Thyroid gland (tissue), 4 donors: ENCODE data around the gene FOXO6.

ENCODE experiments used
- CTCF ChIP-seq, 6 experiments: fragments of 200-600 bp in 3 of 6; fragments of 450-650 bp in 3 of 6; sonication (generic) in 3 of 6; IDR thresholded peaks; one replicate each; pipeline ENCODE4 v1.5.1; 2016 to 2019; ENCODE audit warnings: antibody characterized with exemption in 6 of 6, mild to moderate bottlenecking in 2 of 6, inconsistent platforms in 1 of 6, moderate library complexity in 1 of 6
- POLR2A ChIP-seq, 2 donors: fragments of 450-650 bp; IDR thresholded peaks; one replicate each; pipeline ENCODE4 v1.6.1; 2017; ENCODE audit warnings: antibody characterized with exemption in 2 of 2, mild to moderate bottlenecking in 2 of 2, moderate library complexity in 1 of 2

GRCh38 chr1:41362357-41362721, 1.1 kb downstream of the FOXO6 start:
- no peak for TF ChIP-seq CTCF (IDR thresholded peaks at IDR 0.05)
- no peak for TF ChIP-seq POLR2A (IDR thresholded peaks at IDR 0.05)
